Globus pallidus (tissue), 1 donor: Measurements from ENCODE around the gene WNT7A.

ENCODE experiments used
- DNase-seq: peaks from one replicate; pipeline ENCODE4 v3.0.0-alpha.2; 2015; ENCODE audit warnings: low spot score

The WNT7A gene

GRCh38 chr3:13792512-13793371, 87.1 kb downstream of the WNT7A start:
- DNase-seq = peak; percentile 31

- no peak for DNase-seq
Observed at GRCh38 chr3:13792051-13792490, 87.8 kb downstream of the WNT7A start.

- no peak for DNase-seq
Observed at GRCh38 chr3:13791198-13792050, 88.4 kb downstream of the WNT7A start.

- DNase-seq = no peak
Observed at GRCh38 chr3:13790376-13791197, 89.3 kb downstream of the WNT7A start.

- no peak for DNase-seq
Observed at GRCh38 chr3:13788522-13789424, 91.1 kb downstream of the WNT7A start.

GRCh38 chr3:13787533-13788132, 92.2 kb downstream of the WNT7A start:
- DNase-seq = no peak

- no peak for DNase-seq
Observed at GRCh38 chr3:13786811-13787210, 93.1 kb downstream of the WNT7A start.

- peak; percentile 31 for DNase-seq
Observed at GRCh38 chr3:13785853-13786436, 93.9 kb downstream of the WNT7A start.

- DNase-seq = no peak
Observed at GRCh38 chr3:13785351-13785750, 94.5 kb downstream of the WNT7A start.

GRCh38 chr3:13783476-13783875, 96.4 kb downstream of the WNT7A start:
- DNase-seq = no peak

GRCh38 chr3:13782501-13782900, 97.4 kb downstream of the WNT7A start:
- no peak for DNase-seq

- no peak for DNase-seq
Observed at GRCh38 chr3:13781417-13781816, 98.5 kb downstream of the WNT7A start.

- no peak for DNase-seq
Observed at GRCh38 chr3:13780432-13781176, 99.3 kb downstream of the WNT7A start.

GRCh38 chr3:13776253-13777050, 103.4 kb downstream of the WNT7A start:
- no peak for DNase-seq

- DNase-seq = no peak
Observed at GRCh38 chr3:13772885-13773745, 106.8 kb downstream of the WNT7A start.

GRCh38 chr3:13772321-13772745, 107.5 kb downstream of the WNT7A start:
- no peak for DNase-seq

- no peak for DNase-seq
Observed at GRCh38 chr3:13771496-13771895, 108.4 kb downstream of the WNT7A start.
